Head of caudate nucleus (tissue), 42 donors: ENCODE data around the gene MAST4.

ENCODE experiments used
- DNase-seq, 42 donors: peaks; one replicate each; pipeline versions ENCODE4 v3.0.0 to v3.0.0-alpha.2; 2020 to 2021; ENCODE audit warnings: mixed read lengths in 7 of 42
- intact Hi-C: fragments of 100-400 bp; cut with DNase I; formaldehyde crosslinking; loops from one replicate; pipeline ENCODE4 v1.15.0; 2022

The MAST4 gene

GRCh38 chr5:66595756-66596635, at the start of gene MAST4:
MAST4 (plus strand) TSS chr5:66596393; CDS start chr5:66596656, 263 bp downstream.
- peak; percentile 46 to 93 (median 85) for DNase-seq

GRCh38 chr5:66546541-66546940, 49.7 kb upstream of the MAST4 start:
- intact Hi-C loops, result no loop called here
- no peak for DNase-seq

More at GRCh38 chr5:66595756-66596635, at the start of gene MAST4:
- intact Hi-C loops, result no loop called here

- intact Hi-C loops, result no loop called here
- DNase-seq, result no peak
These were observed 44.9 kb upstream of the MAST4 start for GRCh38 chr5:66551338-66551737.

GRCh38 chr5:66551945-66552344, 44.2 kb upstream of the MAST4 start:
- intact Hi-C loops, result no loop called here
- no peak for DNase-seq

- DNase-seq, result no peak
- intact Hi-C loops, result no loop called here
These were observed 42.8 kb upstream of the MAST4 start for GRCh38 chr5:66553368-66553912.

GRCh38 chr5:66553916-66554575, 42.1 kb upstream of the MAST4 start:
- intact Hi-C loops, result no loop called here
- DNase-seq, result peak in 2 of 42 donors; percentile 9 to 14

- intact Hi-C loops, result no loop called here
- no peak for DNase-seq
These were observed 41.3 kb upstream of the MAST4 start for GRCh38 chr5:66554884-66555283.

- intact Hi-C loops, result no loop called here
- DNase-seq, result no peak
These were observed 37.6 kb upstream of the MAST4 start for GRCh38 chr5:66558560-66558959.

- DNase-seq, result no peak
- intact Hi-C loops, result no loop called here
These were observed 35.8 kb upstream of the MAST4 start for GRCh38 chr5:66560371-66560770.

- intact Hi-C loops, result no loop called here
- DNase-seq, result no peak
These were observed 34.8 kb upstream of the MAST4 start for GRCh38 chr5:66561256-66561990.

- intact Hi-C loops, result no loop called here
- no peak for DNase-seq
These were observed 30.3 kb upstream of the MAST4 start for GRCh38 chr5:66565878-66566277.

- intact Hi-C loops, result no loop called here
- no peak for DNase-seq
These were observed 28.7 kb upstream of the MAST4 start for GRCh38 chr5:66567474-66567873.

GRCh38 chr5:66570201-66570600, 26.0 kb upstream of the MAST4 start:
- DNase-seq, result no peak
- intact Hi-C loops, result no loop called here

GRCh38 chr5:66573733-66574132, 22.5 kb upstream of the MAST4 start:
- no peak for DNase-seq
- intact Hi-C loops, result no loop called here

GRCh38 chr5:66582499-66583165, 13.6 kb upstream of the MAST4 start:
- DNase-seq, result no peak
- intact Hi-C loops, result no loop called here

- intact Hi-C loops, result no loop called here
- no peak for DNase-seq
These were observed 10.9 kb upstream of the MAST4 start for GRCh38 chr5:66585291-66585690.

GRCh38 chr5:66587771-66588170, 8.4 kb upstream of the MAST4 start:
- intact Hi-C loops, result no loop called here
- DNase-seq, result no peak

- peak in 27 of 42 donors; percentile 6 to 58 (median 23) for DNase-seq
- intact Hi-C loops, result no loop called here
These were observed 516 bp downstream of the MAST4 start for GRCh38 chr5:66596636-66597182.
